RWPE1 (cell line): Measurements from ENCODE around the gene SLC39A13.

Source experiments
- CTCF ChIA-PET: fragments of 350-600 bp; sonication (Branson Sonifier 250); formaldehyde crosslinking; extraction: SDS; loops from one replicate; lab custom pipeline; 2021; lab: Yijun Ruan, JAX
- POLR2A ChIA-PET: fragments of 400-600 bp; formaldehyde crosslinking; extraction: SDS; loops from one replicate; lab custom pipeline; 2020; ENCODE audit warnings: antibody characterized with exemption; ENCODE audit not compliant: low non-redundant PET; lab: Yijun Ruan, JAX
- DNase-seq: peaks from one replicate; pipeline ENCODE4 v3.0.0; 2012; ENCODE audit warnings: low spot score
- H3K27ac ChIP-seq: fragments of 450-650 bp; 2 replicates; pipeline ENCODE4 v1.5.1; 2017
- TF ChIP-seq, protein P1 (sequence below): fragments of 450-650 bp; conservative IDR thresholded peaks from 2 replicates; pipeline ENCODE4 v1.5.1; 2017; ENCODE audit warnings: low read depth, mild to moderate bottlenecking

SLC39A13 gene

DNA sequence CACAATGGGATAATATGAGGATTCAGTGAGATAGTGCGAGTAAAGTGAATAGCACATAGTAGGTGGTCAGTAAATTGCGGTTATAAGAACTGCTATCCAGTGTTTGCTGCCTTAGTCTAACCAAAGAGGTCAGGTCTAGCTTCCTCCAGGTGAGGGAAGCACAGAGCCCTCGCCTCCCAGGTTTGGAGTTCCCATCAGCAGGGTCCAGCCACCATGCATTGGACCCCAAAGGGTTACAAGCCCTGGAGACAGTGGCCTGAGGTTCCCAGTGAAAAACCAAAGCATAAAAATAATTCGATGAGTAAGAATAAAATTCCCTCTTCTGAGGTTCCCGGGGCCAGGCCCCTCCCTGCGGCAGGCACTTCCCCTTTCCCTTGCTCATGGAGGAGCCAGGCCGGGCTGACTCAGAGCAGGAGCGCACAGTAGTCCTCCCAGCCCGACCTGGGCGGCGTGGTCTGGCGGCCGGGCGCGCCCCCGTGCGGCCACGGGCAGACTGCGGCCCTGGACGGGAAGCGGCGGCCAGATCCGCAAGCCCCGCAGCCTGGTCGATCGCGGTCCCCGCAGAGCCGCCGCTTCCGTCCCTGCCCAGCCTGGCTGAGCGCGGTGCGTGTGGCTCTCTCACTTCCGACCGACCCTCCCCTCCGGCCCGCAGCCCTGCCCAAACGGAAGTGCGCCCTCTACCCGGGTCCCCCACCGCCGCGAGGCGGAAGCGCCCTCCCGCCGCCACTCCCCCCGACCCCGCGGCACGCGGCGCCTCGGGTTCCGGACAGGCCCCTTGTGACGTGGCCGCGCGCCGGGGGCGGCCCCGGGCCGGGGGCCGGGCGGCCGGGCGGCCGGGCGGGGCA, at the start of gene SLC39A13:
SLC39A13 (plus strand) TSS at position 845 of the 845 bp plus-strand sequence. CDS start 1,505 bp downstream, outside the sequence.
- ChIA-PET CTCF (interaction anchor here (0.6 to 2.3 kb wide), 5 partner anchors 9 to 78 kb away, joined by 3 to 9 read pairs (median 5); no protein-coding TSS in a partner anchor), POLR2A (interaction anchor here (0.6 to 0.8 kb wide), 3 partner anchors 9 to 116 kb away, joined by 3 to 5 read pairs (median 3); no protein-coding TSS in a partner anchor)
- TF ChIP-seq, protein P1, sequence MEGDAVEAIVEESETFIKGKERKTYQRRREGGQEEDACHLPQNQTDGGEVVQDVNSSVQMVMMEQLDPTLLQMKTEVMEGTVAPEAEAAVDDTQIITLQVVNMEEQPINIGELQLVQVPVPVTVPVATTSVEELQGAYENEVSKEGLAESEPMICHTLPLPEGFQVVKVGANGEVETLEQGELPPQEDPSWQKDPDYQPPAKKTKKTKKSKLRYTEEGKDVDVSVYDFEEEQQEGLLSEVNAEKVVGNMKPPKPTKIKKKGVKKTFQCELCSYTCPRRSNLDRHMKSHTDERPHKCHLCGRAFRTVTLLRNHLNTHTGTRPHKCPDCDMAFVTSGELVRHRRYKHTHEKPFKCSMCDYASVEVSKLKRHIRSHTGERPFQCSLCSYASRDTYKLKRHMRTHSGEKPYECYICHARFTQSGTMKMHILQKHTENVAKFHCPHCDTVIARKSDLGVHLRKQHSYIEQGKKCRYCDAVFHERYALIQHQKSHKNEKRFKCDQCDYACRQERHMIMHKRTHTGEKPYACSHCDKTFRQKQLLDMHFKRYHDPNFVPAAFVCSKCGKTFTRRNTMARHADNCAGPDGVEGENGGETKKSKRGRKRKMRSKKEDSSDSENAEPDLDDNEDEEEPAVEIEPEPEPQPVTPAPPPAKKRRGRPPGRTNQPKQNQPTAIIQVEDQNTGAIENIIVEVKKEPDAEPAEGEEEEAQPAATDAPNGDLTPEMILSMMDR, result peak; percentile 89
- peak within 1 kb of the TSS; percentile 97 for H3K27ac ChIP-seq
- peak; percentile 96 for DNase-seq

DNA sequence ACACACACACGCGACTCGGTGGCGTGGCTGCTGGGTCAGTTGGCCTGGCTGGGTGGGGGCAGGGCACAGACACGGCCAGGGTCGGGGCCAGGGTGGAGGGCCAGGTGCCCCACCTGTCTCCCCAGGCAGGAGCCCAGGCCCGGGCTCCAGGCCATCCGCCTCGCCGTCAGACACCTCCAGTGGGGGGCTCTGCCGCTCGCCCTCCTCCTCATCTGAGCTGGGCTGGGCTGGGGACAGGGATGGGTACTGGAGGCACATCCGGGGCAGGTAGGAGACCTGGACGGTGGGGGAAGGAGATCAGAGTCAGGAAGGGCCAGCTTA, 49.7 kb upstream of the SLC39A13 start:
- POLR2A ChIA-PET, result no interaction called here
- CTCF ChIA-PET, result no interaction called here
- H3K27ac ChIP-seq, result peak overlapping the region; percentile 17; the same call in 1 of the 2 replicates
- no peak for DNase-seq
- TF ChIP-seq, protein P1, result no peak

DNA sequence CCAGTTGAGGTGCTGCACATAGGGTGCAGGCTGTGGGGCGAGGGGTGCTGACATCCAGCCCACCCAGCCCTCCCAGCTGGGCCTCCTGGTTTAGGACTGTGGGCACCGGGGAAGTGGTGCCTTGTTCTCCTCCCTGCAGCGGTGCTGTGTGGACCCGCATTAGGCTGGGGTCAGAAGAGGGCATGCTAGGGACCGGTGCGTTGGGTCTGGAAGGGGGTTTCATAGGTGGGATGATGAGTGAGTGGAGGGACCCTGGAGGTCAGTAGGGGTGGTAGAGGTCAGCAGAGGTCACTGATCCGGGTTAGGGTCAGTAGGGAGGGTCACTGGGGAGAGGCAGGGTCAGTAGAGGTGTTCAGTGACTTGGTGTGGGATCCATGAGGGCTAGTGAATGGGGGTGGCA, 49.2 kb upstream of the SLC39A13 start:
- CTCF ChIA-PET, result interaction anchor here (0.7 kb wide), 1 partner anchor 32 kb away, joined by 3 read pairs; no protein-coding TSS in a partner anchor

DNA sequence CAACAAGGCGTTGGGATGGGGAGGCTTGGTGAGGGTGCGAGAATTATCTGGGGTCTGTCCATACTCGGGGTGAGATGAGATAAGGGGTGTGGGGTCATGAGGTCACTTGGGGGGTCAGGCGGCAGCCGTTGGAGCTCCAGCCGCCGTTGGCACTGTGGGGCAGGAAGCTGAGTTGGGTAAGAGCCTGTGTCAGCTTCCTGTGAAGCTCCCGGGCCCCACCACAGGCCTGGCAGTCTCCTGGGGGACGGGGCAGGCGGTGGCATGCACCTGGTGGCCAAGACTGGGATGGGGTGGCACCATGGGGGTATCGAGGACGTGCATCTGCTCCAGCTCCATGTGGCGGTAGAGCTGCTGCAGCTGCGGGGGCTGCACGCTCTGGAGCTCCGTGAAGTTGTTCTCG, 48.8 kb upstream of the SLC39A13 start:
- CTCF ChIA-PET, result interaction anchor here (0.7 to 0.8 kb wide), 2 partner anchors 15 to 32 kb away, joined by 3 read pairs; no protein-coding TSS in a partner anchor
- H3K27ac ChIP-seq, result peak overlapping the region; percentile 17; the same call in 1 of the 2 replicates
- POLR2A ChIA-PET, result no interaction called here
- TF ChIP-seq, protein P1, result no peak
- no peak for DNase-seq

More for the DNA sequence above, 49.2 kb upstream of the SLC39A13 start:
- no peak for DNase-seq
- POLR2A ChIA-PET, result no interaction called here
- H3K27ac ChIP-seq, result peak overlapping the region; percentile 17; the same call in 1 of the 2 replicates
- TF ChIP-seq, protein P1, result no peak

DNA sequence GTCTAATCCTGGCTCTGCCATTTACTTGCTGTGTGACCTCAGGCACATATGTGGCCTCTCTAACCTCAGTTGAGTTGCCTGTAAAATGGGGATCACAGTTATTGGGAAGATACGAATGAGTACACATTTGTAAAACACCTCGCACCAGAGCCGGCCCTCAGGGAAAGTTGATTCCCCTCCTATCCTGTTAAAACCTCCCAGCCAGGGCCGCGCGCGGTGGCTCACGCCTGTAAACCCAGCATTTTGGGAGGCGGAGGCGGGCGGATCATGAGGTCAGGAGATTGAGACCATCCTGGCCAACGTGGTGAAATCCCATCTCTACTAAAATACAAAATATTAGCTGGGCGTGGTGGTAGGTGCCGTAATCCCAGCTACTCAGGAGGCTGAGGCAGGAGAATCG, 48.0 kb upstream of the SLC39A13 start:
- ChIA-PET POLR2A (interaction anchor here (0.5 kb wide), 1 partner anchor 109 kb away, joined by 12 read pairs; no protein-coding TSS in a partner anchor), CTCF (interaction anchor here (0.6 to 0.8 kb wide), 2 partner anchors 14 to 46 kb away, joined by 3 read pairs; no protein-coding TSS in a partner anchor)
- TF ChIP-seq, protein P1, result no peak
- H3K27ac ChIP-seq, result no peak overlapping the region; the same call in 1 of the 2 replicates
- DNase-seq, result no peak

DNA sequence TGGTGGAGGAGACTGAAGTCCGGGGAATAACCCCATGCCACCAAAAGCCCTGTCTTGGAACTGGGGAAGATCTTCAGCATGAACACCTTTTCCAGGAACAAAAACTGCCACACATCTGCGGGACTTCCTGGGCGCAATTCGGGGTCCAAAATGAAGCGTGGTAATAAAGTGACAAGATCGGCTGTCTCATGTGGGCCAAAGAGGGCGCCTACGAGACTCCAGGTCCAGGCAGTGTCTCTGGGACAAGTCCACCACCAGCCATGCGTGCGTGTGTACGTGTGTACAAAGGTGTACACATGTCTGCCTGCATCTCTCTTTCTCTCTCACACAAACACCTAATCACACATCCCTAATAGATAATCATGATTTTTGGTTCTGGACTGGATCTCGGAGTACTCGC, 47.0 kb upstream of the SLC39A13 start:
- ChIA-PET CTCF (interaction anchor here (0.6 kb wide), 1 partner anchor 97 kb away, joined by 3 read pairs; no protein-coding TSS in a partner anchor), POLR2A (no interaction called here)
- TF ChIP-seq, protein P1, result no peak
- H3K27ac ChIP-seq, result no peak overlapping the region
- no peak for DNase-seq
